Neural cell (in vitro differentiated cells): Measurements from ENCODE around the gene ACVR1.

ENCODE experiments used
- CTCF ChIP-seq: fragments of 450-650 bp; IDR thresholded peaks from 2 replicates; pipeline ENCODE4 v1.5.1; 2014; ENCODE audit warnings: antibody characterized with exemption, mild to moderate bottlenecking, moderate library complexity; ENCODE audit not compliant: poor library complexity, severe bottlenecking
- EP300 ChIP-seq: fragments of 450-650 bp; conservative IDR thresholded peaks from 2 replicates; pipeline ENCODE4 v1.6.1; 2014; ENCODE audit warnings: antibody characterized with exemption, mild to moderate bottlenecking, moderate library complexity; ENCODE audit not compliant: poor library complexity, severe bottlenecking
- EZH2 ChIP-seq: fragments of 200-600, 300-800 bp; shearing (Covaris generic), sonication (generic); IDR thresholded peaks from 2 replicates; pipeline ENCODE4 v1.6.1; 2014; ENCODE audit warnings: antibody characterized with exemption, low read length, borderline replicate concordance, mild to moderate bottlenecking; ENCODE audit not compliant: insufficient read depth, poor library complexity, severe bottlenecking
- POLR2AphosphoS5 ChIP-seq: IDR thresholded peaks from 2 replicates; pipeline ENCODE4 v1.6.1; 2012
- RAD21 ChIP-seq: fragments of 450-650 bp; conservative IDR thresholded peaks from 2 replicates; pipeline ENCODE4 v1.6.1; 2014; ENCODE audit warnings: antibody characterized with exemption, mild to moderate bottlenecking, moderate library complexity
- SMC3 ChIP-seq: fragments of 450-650 bp; conservative IDR thresholded peaks from 2 replicates; pipeline ENCODE4 v1.6.1; 2014; ENCODE audit warnings: antibody characterized with exemption, mild to moderate bottlenecking, moderate library complexity; ENCODE audit not compliant: poor library complexity
- TAF1 ChIP-seq: IDR thresholded peaks from 2 replicates; pipeline ENCODE4 v1.6.1; 2012; ENCODE audit warnings: low read depth

GRCh38 chr2:157732596-157732995 is 143.5 kb downstream of the ACVR1 start:
- TF ChIP-seq EZH2 (no peak), SMC3 (no peak), CTCF (no peak), POLR2AphosphoS5 (no peak), TAF1 (no peak), EP300 (no peak), RAD21 (no peak)
